PC-9 (cell line): ENCODE measurements around the gene ZNF618. TPM values are rescaled to one million over a fixed set of nuclear protein-coding genes. Genes with fewer than 3 reads are reported as not detected.

Experiments used
- BruUV-seq: library from RNA; stranded (reverse); fragments of 400-500 nt; replicated peaks from 2 replicates; lab custom pipeline; 2021; lab: Mats Ljungman, UMichigan
- CTCF ChIA-PET: fragments of 300-600 bp; sonication (Branson Sonifier 250); formaldehyde crosslinking; loops from one replicate; lab custom pipeline; 2022; ENCODE audit warnings: antibody characterized with exemption; lab: Charles Lee
- POLR2A ChIA-PET: fragments of 300-600 bp; sonication (Branson Sonifier 250); formaldehyde crosslinking; loops from one replicate; lab custom pipeline; 2022; ENCODE audit warnings: antibody characterized with exemption; ENCODE audit not compliant: unreplicated experiment; lab: Charles Lee
- DNase-seq, 2 experiments: peaks; one replicate each; pipeline versions ENCODE4 v3.0.0 to v3.0.0-alpha.2; 2015 to 2022; ENCODE audit warnings: mixed read lengths in 1 of 2
- H2AFZ ChIP-seq: fragments of 200-600 bp; sonication (generic); 2 replicates; pipeline ENCODE4 v1.8.1; 2017; ENCODE audit warnings: antibody characterized with exemption
- H3F3A ChIP-seq: fragments of 200-600 bp; sonication (generic); 2 replicates; pipeline ENCODE4 v1.8.1; 2017; ENCODE audit warnings: antibody characterized with exemption, mild to moderate bottlenecking, low read depth; ENCODE audit not compliant: insufficient read depth
- H3K27ac ChIP-seq: fragments of 200-600 bp; sonication (generic); 2 replicates; pipeline ENCODE4 v1.6.1; 2016; ENCODE audit warnings: mixed run types
- H3K27me3 ChIP-seq: fragments of 200-600 bp; sonication (generic); 2 replicates; pipeline ENCODE4 v1.6.1; 2016; ENCODE audit warnings: low read depth, mixed run types; ENCODE audit not compliant: insufficient read depth
- H3K36me3 ChIP-seq: fragments of 200-600 bp; sonication (generic); 2 replicates; pipeline ENCODE4 v1.6.1; 2016; ENCODE audit warnings: low read depth, mixed run types
- H3K4me1 ChIP-seq: fragments of 200-600 bp; sonication (generic); replicated peaks from 2 replicates; pipeline ENCODE4 v1.6.1; 2016; ENCODE audit warnings: mixed run types; ENCODE audit not compliant: insufficient read depth
- H3K4me2 ChIP-seq: fragments of 200-600 bp; sonication (generic); 2 replicates; pipeline ENCODE4 v1.6.1; 2017; ENCODE audit warnings: mixed run types
- H3K4me3 ChIP-seq: fragments of 200-600 bp; sonication (generic); 2 replicates; pipeline ENCODE4 v1.6.1; 2016; ENCODE audit warnings: mixed run types
- H3K79me2 ChIP-seq: fragments of 200-600 bp; sonication (generic); 2 replicates; pipeline ENCODE4 v1.6.1; 2017; ENCODE audit warnings: low read depth, mixed run types
- H3K9me2 ChIP-seq: fragments of 200-600 bp; sonication (generic); 2 replicates; pipeline ENCODE4 v1.8.1; 2017; ENCODE audit warnings: mild to moderate bottlenecking; ENCODE audit not compliant: insufficient read depth
- H3K9me3 ChIP-seq: fragments of 200-600 bp; sonication (generic); 2 replicates; pipeline ENCODE4 v1.8.1; 2016; ENCODE audit warnings: low read depth; ENCODE audit not compliant: insufficient read depth
- H4K20me1 ChIP-seq: fragments of 200-600 bp; sonication (generic); 2 replicates; pipeline ENCODE4 v1.8.1; 2017; ENCODE audit not compliant: insufficient read depth
- CTCF ChIP-seq: fragments of 200-600 bp; sonication (generic); conservative IDR thresholded peaks from 2 replicates; pipeline ENCODE4 v1.6.1; 2017; ENCODE audit warnings: mixed run types, antibody characterized with exemption, mild to moderate bottlenecking, moderate library complexity
- EZH2 ChIP-seq: fragments of 200-600 bp; sonication (generic); IDR thresholded peaks from 2 replicates; pipeline ENCODE4 v1.8.0; 2017; ENCODE audit warnings: antibody characterized with exemption, low read depth
- intact Hi-C: fragments of 100-400 bp; cut with micrococcal nuclease; formaldehyde crosslinking; loops from one replicate; pipeline ENCODE4 v1.10.0; 2022; ENCODE audit not compliant: unreplicated experiment
- total RNA-seq: library from RNA; stranded (reverse); gene quantifications from 2 replicates; pipeline ENCODE4 v1.2.3, GENCODE V29; 2021

Gene ZNF618
- total RNA-seq, 1 experiment from 2014 or later, result 0.20 TPM

- TF ChIP-seq EZH2 (no peak), CTCF (no peak)
- CTCF ChIA-PET, result no interaction called here
Observed at GRCh38 chr9:114061830-114062474, 185.8 kb downstream of the ZNF618 start.

DNA sequence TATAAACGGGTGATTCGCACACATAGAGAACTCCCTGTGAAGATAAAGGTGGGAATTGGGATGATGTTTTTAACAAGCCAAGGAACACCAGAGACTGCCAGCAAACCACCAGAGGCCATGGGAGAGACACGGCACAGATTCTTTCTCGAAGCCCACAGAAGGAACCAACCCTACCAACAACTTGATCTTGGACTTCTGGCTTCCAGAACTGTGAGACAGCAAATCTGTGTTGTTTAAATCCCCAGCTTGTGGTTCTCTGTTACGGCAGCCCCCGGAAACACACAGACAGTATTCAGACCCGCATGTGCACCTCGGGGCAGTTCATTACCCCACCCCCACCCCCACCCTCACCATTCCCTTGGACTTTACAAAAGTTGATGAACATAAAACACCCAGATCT is 189.2 kb downstream of the ZNF618 start:
- H3K36me3 ChIP-seq, result no peaks in the 10 kb centered on the region
- TF ChIP-seq CTCF, result no peak
- TF ChIP-seq EZH2, result no peak
- H3K27ac ChIP-seq, result no peak overlapping the region
- H2AFZ ChIP-seq, result no peak overlapping the region
- no peaks in the 10 kb centered on the region for H3K4me1 ChIP-seq
- no TSS peak for BruUV-seq
- H3K9me3 ChIP-seq, result no peaks in the 10 kb centered on the region
- no peak for DNase-seq
- POLR2A ChIA-PET, result no interaction called here
- H3K9me2 ChIP-seq, result no peaks in the 10 kb centered on the region
- no peak overlapping the region for H3K4me2 ChIP-seq
- no peaks in the 10 kb centered on the region for H4K20me1 ChIP-seq
- intact Hi-C loops, result no loop called here
- H3F3A ChIP-seq, result no peaks in the 10 kb centered on the region
- no peak overlapping the region for H3K4me3 ChIP-seq
- peaks cover 70% of the 10 kb centered on the region for H3K27me3 ChIP-seq
- CTCF ChIA-PET, result no interaction called here
- no peaks in the 10 kb centered on the region for H3K79me2 ChIP-seq

More at GRCh38 chr9:114061830-114062474, 185.8 kb downstream of the ZNF618 start:
- POLR2A ChIA-PET, result no interaction called here
- H3K4me2 ChIP-seq, result no peak overlapping the region
- H3K9me3 ChIP-seq, result no peaks in the 10 kb centered on the region
- H2AFZ ChIP-seq, result no peak overlapping the region
- BruUV-seq, result no TSS peak
- intact Hi-C loops, result no loop called here
- H3K9me2 ChIP-seq, result no peaks in the 10 kb centered on the region
- H3K27me3 ChIP-seq, result peaks cover 86% of the 10 kb centered on the region
- H3K4me3 ChIP-seq, result no peak overlapping the region
- no peaks in the 10 kb centered on the region for H3K79me2 ChIP-seq
- H3F3A ChIP-seq, result no peaks in the 10 kb centered on the region
- DNase-seq, result no peak
- no peak overlapping the region for H3K27ac ChIP-seq
- H3K36me3 ChIP-seq, result no peaks in the 10 kb centered on the region
- H3K4me1 ChIP-seq, result no peaks in the 10 kb centered on the region
- H4K20me1 ChIP-seq, result no peaks in the 10 kb centered on the region

- Histone ChIP-seq H4K20me1 (no peaks in the 10 kb centered on the region), H3K79me2 (no peaks in the 10 kb centered on the region), H3K36me3 (no peaks in the 10 kb centered on the region), H2AFZ (no peak overlapping the region), H3K9me2 (no peaks in the 10 kb centered on the region), H3F3A (no peaks in the 10 kb centered on the region), H3K4me3 (no peak overlapping the region), H3K4me1 (no peaks in the 10 kb centered on the region), H3K4me2 (no peak overlapping the region), H3K9me3 (no peaks in the 10 kb centered on the region), H3K27me3 (peaks cover 43% of the 10 kb centered on the region), H3K27ac (no peak overlapping the region)
- CTCF ChIA-PET, result no interaction called here
- BruUV-seq, result no TSS peak
- no peak for DNase-seq
- intact Hi-C loops, result no loop called here
- POLR2A ChIA-PET, result no interaction called here
- no peak for TF ChIP-seq CTCF
- no peak for TF ChIP-seq EZH2
Observed at GRCh38 chr9:114069476-114070187, 193.5 kb downstream of the ZNF618 start.
